Measurements from ENCODE around the gene DHRS13. TPM values are rescaled to one million over a fixed set of nuclear protein-coding genes. Genes with fewer than 3 reads are reported as not detected.

The DHRS13 gene
- total RNA-seq, 2 experiments from 2014 or later = 23.1 to 25.9 TPM

DNA sequence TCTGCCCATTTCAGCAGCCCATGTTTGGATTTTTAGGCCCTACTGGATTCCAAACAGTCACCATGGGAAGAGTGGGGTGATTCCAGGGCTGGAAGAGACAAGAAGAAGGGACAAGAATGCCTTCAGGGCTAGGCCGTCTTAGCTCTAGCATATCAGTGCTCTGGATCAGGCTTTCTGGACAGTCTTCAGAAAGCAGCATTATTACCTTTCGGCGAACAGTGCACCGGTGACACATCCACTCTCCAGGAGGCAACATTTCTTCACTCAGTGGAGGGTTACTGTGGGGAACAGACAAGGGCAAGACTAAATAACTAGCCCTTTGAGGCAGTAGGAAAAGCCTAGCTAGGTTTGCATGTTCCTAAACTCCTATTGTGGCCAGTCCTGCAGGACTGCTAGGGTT is 23.9 kb upstream of the DHRS13 start:
- ATAC-seq (no peak), DNase-seq (no peak)
- peaks cover 71% of the 10 kb centered on the region for H3K36me3 Mint-ChIP-seq
- H3K27me3 Mint-ChIP-seq = no peaks in the 10 kb centered on the region
- H3K4me1 Mint-ChIP-seq = peaks cover 53% of the 10 kb centered on the region
- no peak overlapping the region for H3K4me3 Mint-ChIP-seq
- CTCF ChIA-PET = interaction anchor here (0.7 to 3.7 kb wide), 10 partner anchors 11 to 216 kb away, joined by 3 to 34 read pairs (median 6); partner anchors contain the start of genes PHF12 and TLCD1
- H3K9me3 Mint-ChIP-seq (ENCODE audit: low read depth) = peaks cover 10% of the 10 kb centered on the region
- peak overlapping the region; percentile 77 for H3K27ac Mint-ChIP-seq

DNA sequence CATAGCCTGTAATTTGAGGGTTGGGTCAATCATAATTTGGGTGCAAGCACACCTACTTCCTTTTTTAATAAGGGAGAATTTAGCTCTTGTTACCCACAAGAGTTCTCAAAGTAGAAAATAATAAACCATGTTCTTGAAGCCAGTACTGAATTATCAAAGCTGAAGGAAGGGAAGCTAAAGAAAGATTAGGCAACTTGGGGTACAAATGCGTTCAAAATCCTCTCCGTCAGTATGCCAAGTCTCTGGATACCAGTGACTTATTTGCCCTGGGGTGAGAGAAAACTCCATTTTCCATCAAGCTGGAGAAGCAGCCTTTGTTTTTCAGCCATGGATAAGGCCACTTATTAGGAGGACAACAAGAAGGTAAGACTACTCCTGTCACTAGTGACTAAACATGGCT is 23.5 kb upstream of the DHRS13 start:
- H3K27ac Mint-ChIP-seq = peak overlapping the region; percentile 77
- CTCF ChIA-PET = interaction anchor here (1.0 to 3.7 kb wide), 10 partner anchors 11 to 215 kb away, joined by 3 to 34 read pairs (median 6); partner anchors contain the start of genes PHF12 and TLCD1
- no peak for DNase-seq
- H3K27me3 Mint-ChIP-seq = no peaks in the 10 kb centered on the region
- peaks cover 74% of the 10 kb centered on the region for H3K36me3 Mint-ChIP-seq
- ATAC-seq = no peak
- peak overlapping the region; percentile 38 for H3K4me3 Mint-ChIP-seq
- H3K4me1 Mint-ChIP-seq = peaks cover 54% of the 10 kb centered on the region
- H3K9me3 Mint-ChIP-seq (ENCODE audit: low read depth) = peaks cover 10% of the 10 kb centered on the region

DNA sequence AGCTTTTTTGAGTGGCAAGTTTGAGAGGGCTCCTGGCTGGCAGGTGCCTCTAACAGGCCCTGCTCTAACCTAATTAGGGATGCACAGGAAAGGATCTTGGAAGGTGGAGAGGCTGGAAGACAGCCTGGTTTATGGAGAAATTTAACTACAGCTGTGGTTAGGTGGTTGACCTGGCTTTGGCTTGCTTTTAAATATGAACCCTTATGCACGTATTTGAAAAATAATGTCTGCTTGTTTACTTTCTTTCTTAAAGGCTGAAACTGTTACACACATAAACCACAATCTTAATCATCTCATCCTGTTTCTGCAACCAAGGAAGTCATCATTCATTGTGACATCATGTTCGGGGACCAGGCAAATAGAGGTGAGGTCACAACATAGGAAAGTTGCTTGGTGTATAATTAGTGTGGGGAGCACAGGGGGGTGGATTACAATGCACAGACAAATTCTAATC is 23.1 kb upstream of the DHRS13 start:
- peak overlapping the region; percentile 77 for H3K27ac Mint-ChIP-seq
- DNase-seq (peak; percentile 73), ATAC-seq (peak; percentile 93)
- H3K36me3 Mint-ChIP-seq = peaks cover 74% of the 10 kb centered on the region
- CTCF ChIA-PET = interaction anchor here (1.0 to 3.7 kb wide), 11 partner anchors 9 to 215 kb away, joined by 3 to 34 read pairs (median 5); partner anchors contain the start of genes PHF12 and TLCD1
- H3K4me1 Mint-ChIP-seq = peaks cover 55% of the 10 kb centered on the region
- H3K9me3 Mint-ChIP-seq (ENCODE audit: low read depth) = peaks cover 10% of the 10 kb centered on the region
- H3K4me3 Mint-ChIP-seq = peak overlapping the region; percentile 38
- no peaks in the 10 kb centered on the region for H3K27me3 Mint-ChIP-seq

DNA sequence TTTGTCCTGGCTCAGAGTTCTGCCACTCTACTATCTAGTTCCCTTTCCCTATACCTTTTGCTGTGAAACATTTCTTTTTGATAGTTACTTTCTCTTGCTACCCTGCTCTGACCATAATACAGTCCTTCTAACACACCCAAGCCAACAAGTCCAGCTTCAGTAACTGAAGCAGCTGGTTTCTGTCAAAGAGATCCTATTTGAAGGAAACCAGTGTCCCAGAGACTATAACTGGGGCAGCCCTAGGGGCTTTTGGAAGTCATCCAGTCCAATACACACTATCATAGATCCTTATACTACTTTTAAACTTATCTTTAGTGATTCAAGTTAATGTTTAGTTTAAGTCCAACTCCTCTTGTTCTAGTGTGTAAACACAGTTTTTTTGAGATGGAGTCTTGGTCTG is 17.3 kb upstream of the DHRS13 start:
- Mint-ChIP-seq H3K4me3 (no peak overlapping the region), H3K27me3 (no peaks in the 10 kb centered on the region), H3K27ac (no peak overlapping the region), H3K9me3 (ENCODE audit: low read depth) (no peaks in the 10 kb centered on the region), H3K36me3 (peaks cover 66% of the 10 kb centered on the region), H3K4me1 (peaks cover 21% of the 10 kb centered on the region)
- CTCF ChIA-PET = interaction anchor here (1.3 to 1.4 kb wide), 2 partner anchors 14 to 197 kb away, joined by 3 read pairs; no protein-coding TSS in a partner anchor
- ATAC-seq (no peak), DNase-seq (no peak)

DNA sequence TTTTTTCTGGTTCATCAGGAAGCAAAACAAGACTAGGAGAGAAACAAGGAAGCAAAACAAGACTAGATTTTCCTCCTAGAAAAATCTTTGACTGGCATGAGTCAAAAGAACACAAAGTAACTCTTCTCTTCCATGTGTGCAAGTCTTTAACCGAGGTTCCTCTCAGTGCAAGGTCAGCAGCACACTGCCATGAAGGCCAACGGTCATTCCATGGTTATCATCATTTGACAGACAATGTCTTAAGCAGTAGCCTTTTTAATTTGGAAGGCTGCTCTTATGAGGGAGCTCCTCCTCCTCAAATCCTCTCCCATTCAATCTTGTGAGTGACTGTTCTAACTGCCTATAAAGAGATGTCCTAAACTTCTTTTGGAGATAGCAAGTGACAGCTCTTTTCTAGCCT is 15.4 kb upstream of the DHRS13 start:
- H3K27me3 Mint-ChIP-seq = no peaks in the 10 kb centered on the region
- DNase-seq = no peak
- peaks cover 66% of the 10 kb centered on the region for H3K36me3 Mint-ChIP-seq
- H3K4me1 Mint-ChIP-seq = peaks cover 13% of the 10 kb centered on the region
- H3K27ac Mint-ChIP-seq = peak overlapping the region; percentile 27
- ATAC-seq = no peak
- H3K9me3 Mint-ChIP-seq (ENCODE audit: low read depth) = no peaks in the 10 kb centered on the region
- no peak overlapping the region for H3K4me3 Mint-ChIP-seq
- CTCF ChIA-PET = interaction anchor here (0.7 to 4.0 kb wide), 8 partner anchors 9 to 191 kb away, joined by 3 to 18 read pairs (median 4); partner anchors contain the start of genes DHRS13 and FAM222B

DNA sequence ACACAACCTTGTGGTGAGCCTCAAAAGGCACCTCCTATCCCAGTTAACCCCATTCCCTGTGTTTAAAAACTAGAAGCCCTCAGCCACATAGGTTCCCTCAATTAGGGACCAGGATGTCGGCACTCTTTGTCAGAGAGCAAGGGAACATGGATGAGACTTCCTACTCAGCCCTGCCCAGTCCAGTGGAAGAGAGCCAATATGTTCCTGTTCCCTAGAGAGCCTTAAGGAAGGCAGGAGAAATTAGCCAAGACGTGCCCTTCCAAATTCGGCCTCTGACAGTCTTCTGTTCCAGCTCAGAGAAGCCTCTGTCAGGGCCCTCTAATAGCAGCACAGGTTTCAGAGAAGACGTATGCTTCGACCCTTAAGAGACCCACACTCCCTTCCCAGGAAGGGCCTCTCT is 14.6 kb upstream of the DHRS13 start:
- no peaks in the 10 kb centered on the region for H3K27me3 Mint-ChIP-seq
- H3K4me3 Mint-ChIP-seq = no peak overlapping the region
- H3K4me1 Mint-ChIP-seq = peaks cover 8% of the 10 kb centered on the region
- no peaks in the 10 kb centered on the region for H3K9me3 Mint-ChIP-seq (ENCODE audit: low read depth)
- no peak overlapping the region for H3K27ac Mint-ChIP-seq
- ATAC-seq = no peak
- CTCF ChIA-PET = interaction anchor here (1.5 to 4.0 kb wide), 5 partner anchors 10 to 154 kb away, joined by 3 to 18 read pairs (median 7); partner anchors contain the start of gene DHRS13
- peaks cover 65% of the 10 kb centered on the region for H3K36me3 Mint-ChIP-seq
- DNase-seq = no peak

DNA sequence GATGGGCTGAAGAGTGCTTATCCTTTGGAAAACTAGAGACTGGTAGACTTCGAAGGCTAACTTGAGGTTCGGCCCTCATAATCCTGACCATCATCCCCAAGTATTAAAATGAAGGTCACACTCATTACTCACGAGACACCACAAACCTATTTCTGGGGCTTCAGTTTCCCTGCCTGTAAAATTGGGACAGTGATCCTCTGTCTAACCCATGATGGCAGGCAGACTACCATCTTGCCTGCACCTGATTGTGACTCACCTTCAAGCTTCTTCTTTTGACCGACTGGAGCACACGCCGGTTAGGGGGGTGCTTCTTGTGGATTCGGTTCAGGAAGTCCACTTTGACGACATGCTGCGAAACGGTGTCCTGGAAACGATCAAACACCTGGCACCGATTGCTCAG is 14.2 kb upstream of the DHRS13 start:
- Mint-ChIP-seq H3K4me3 (no peak overlapping the region), H3K4me1 (peaks cover 8% of the 10 kb centered on the region), H3K36me3 (peaks cover 67% of the 10 kb centered on the region), H3K27me3 (no peaks in the 10 kb centered on the region), H3K27ac (peak overlapping the region; percentile 52), H3K9me3 (ENCODE audit: low read depth) (no peaks in the 10 kb centered on the region)
- CTCF ChIA-PET = interaction anchor here (0.7 to 4.0 kb wide), 12 partner anchors 9 to 190 kb away, joined by 3 to 18 read pairs (median 4); partner anchors contain the start of genes DHRS13, FAM222B and TLCD1
- ATAC-seq (no peak), DNase-seq (no peak)

DNA sequence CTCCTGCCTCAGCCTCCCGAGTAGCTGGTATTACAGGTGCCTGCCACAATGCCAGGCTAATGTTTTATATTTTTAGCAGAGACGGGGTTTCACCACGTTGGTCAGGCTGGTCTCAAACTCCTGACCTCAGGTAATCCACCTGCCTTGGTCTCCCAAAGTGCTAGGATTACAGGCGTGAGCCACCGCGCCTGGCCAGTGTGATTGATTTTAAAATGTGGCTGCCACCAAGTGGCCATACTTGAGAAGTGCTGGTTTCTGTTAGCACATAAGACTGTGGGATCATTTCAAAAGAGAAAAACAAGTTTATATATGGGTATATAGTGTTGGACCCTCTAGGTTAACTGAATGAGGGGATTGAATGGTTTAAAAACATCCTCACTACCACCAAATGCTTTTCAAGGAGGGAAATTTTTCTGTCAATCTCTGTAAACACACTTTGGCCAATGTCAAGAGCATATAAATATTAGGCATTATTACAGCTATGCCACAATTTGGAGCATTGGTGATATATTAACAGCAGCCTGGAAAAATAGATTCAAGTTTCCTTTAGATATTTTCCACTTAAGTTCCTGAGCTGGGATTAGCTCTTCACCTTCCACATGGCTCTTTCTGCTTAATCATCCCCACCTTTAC is 13.5 kb upstream of the DHRS13 start:
- ATAC-seq = peak; percentile 65

DNA sequence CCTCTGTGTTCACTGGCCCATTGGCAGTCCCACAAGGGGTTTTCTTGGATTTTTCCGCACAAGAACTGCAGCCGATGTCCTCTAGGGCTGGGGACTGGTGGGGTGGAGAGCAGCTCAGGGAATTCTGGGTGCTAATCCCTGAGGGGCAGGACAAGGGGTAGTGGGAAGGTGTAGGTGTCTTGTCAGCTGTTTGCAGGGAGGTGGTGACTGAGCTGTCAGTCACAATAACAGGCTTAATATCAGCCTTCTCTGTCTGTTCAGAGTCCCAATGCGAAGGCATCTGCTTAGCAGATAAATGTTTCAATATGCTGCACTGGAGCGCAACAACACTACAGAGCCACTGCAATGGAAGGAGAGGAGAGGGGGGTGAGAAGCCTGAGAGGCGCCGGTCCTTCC is 10.1 kb upstream of the DHRS13 start:
- H3K27ac Mint-ChIP-seq = peak overlapping the region; percentile 2
- ATAC-seq (no peak), DNase-seq (no peak)
- CTCF ChIA-PET = interaction anchor here (1.1 to 2.4 kb wide), 7 partner anchors 13 to 186 kb away, joined by 3 to 7 read pairs (median 3); no protein-coding TSS in a partner anchor
- H3K4me3 Mint-ChIP-seq = no peak overlapping the region
- H3K9me3 Mint-ChIP-seq (ENCODE audit: low read depth) = no peaks in the 10 kb centered on the region
- no peaks in the 10 kb centered on the region for H3K27me3 Mint-ChIP-seq
- peaks cover 6% of the 10 kb centered on the region for H3K4me1 Mint-ChIP-seq
- peaks cover 68% of the 10 kb centered on the region for H3K36me3 Mint-ChIP-seq

More for the DNA sequence above, 13.5 kb upstream of the DHRS13 start:
- Mint-ChIP-seq H3K27me3 (no peaks in the 10 kb centered on the region), H3K27ac (peak overlapping the region; percentile 52), H3K36me3 (peaks cover 62% of the 10 kb centered on the region), H3K9me3 (ENCODE audit: low read depth) (no peaks in the 10 kb centered on the region), H3K4me1 (peaks cover 8% of the 10 kb centered on the region), H3K4me3 (no peak overlapping the region)
- peak; percentile 64 for DNase-seq
- CTCF ChIA-PET = interaction anchor here (0.7 to 4.0 kb wide), 14 partner anchors 9 to 189 kb away, joined by 3 to 18 read pairs (median 4); partner anchors contain the start of genes DHRS13, FAM222B and TLCD1

DNA sequence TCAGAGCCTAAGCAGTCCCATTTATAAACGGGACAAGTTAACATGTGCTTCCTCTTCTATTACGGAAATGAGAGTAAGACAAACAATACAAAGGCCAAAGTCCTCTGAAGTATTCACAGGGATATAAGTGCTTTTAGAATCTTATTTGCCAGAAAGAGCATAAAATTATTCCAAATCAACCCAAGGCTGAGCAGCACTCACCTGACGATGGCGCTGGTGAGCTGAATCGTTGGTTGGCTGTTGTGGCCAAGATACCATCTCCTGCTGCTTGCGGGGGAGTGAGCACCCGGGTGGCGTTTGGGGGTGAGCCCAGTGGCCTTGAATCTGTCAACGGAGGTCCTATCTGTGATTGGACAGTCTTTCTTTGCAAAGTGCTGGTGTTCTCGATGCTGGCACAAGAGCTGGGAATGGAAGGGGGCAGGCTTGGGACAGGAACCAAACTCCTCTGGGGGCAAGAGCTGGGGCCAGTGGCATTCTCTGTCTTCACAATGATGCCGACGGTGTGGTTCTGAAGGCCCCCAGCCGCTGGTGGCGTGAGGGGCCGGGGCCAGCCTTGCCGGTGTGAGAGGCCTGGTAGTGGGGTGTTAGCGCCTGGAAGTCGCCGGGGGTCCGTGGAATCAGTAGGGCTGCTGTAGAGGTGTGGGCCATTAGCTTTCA is 9.5 kb upstream of the DHRS13 start:
- Mint-ChIP-seq H3K4me3 (no peak overlapping the region), H3K27me3 (no peaks in the 10 kb centered on the region), H3K36me3 (peaks cover 67% of the 10 kb centered on the region), H3K4me1 (peaks cover 6% of the 10 kb centered on the region), H3K27ac (peak overlapping the region; percentile 2), H3K9me3 (ENCODE audit: low read depth) (no peaks in the 10 kb centered on the region)
- DNase-seq (no peak), ATAC-seq (no peak)
- CTCF ChIA-PET = interaction anchor here (1.1 to 2.4 kb wide), 7 partner anchors 13 to 185 kb away, joined by 3 to 7 read pairs (median 3); no protein-coding TSS in a partner anchor

DNA sequence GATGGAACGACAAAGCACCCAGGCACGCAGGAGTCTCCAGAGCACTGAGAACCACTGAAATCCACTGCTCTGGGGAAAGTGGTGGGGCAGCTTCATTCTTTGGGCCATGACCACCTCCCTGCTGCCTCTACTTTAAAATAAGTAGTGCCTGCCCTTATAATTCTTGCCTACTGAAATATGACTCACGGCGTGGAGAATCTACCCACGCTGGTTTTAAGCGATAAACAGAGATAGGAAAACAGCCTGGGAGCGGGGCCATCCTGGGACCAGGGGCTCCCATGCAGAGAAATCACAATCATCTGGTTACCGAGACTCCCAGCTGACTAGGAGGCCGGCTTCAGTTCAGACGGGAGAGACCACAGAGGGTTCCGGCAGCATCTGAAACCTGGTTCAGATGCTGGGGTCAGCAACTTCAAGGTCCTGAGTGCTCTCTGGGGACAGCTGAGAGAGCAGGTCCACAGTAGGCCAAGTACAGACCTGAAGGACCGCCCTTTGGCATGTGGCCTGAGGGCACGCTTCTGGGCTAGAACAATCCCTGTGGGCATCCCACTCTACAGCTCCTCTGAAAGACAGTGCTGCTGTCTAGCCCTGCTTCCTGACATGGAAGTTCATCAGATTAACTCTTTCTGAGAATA is 8.6 kb upstream of the DHRS13 start:
- DNase-seq (no peak), ATAC-seq (no peak)
- H3K27me3 Mint-ChIP-seq = no peaks in the 10 kb centered on the region
- peaks cover 6% of the 10 kb centered on the region for H3K4me1 Mint-ChIP-seq
- CTCF ChIA-PET = interaction anchor here (0.8 to 4.8 kb wide), 5 partner anchors 14 to 184 kb away, joined by 3 to 20 read pairs (median 6); partner anchors contain the start of genes FLOT2 and TLCD1
- no peaks in the 10 kb centered on the region for H3K9me3 Mint-ChIP-seq (ENCODE audit: low read depth)
- peaks cover 61% of the 10 kb centered on the region for H3K36me3 Mint-ChIP-seq
- no peak overlapping the region for H3K27ac Mint-ChIP-seq
- no peak overlapping the region for H3K4me3 Mint-ChIP-seq

DNA sequence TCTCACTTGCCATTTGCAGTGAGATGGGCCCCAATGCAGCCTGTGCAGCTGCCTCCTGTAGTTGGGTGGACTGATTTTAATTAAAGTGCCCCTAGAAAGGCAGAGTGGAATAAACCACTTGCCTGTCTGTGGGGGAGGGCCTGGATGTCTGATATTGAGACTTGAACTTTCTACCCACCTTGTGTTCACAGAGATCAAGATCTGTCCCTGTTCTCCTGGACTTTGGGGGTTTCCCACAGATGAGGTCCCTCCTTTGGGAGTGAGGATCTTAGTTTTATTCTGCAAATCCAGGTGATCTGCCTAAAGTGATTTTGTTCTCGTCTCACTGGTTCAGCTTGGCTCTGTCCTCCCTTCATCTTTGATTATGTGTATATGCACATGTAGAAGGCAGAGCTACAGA is 7.7 kb upstream of the DHRS13 start:
- no peaks in the 10 kb centered on the region for H3K27me3 Mint-ChIP-seq
- no peak overlapping the region for H3K27ac Mint-ChIP-seq
- peaks cover 53% of the 10 kb centered on the region for H3K36me3 Mint-ChIP-seq
- CTCF ChIA-PET = interaction anchor here (0.8 to 4.8 kb wide), 7 partner anchors 13 to 183 kb away, joined by 3 to 20 read pairs (median 5); partner anchors contain the start of genes FAM222B, FLOT2 and TLCD1
- DNase-seq (no peak), ATAC-seq (no peak)
- H3K4me3 Mint-ChIP-seq = no peak overlapping the region
- peaks cover 6% of the 10 kb centered on the region for H3K4me1 Mint-ChIP-seq
- no peaks in the 10 kb centered on the region for H3K9me3 Mint-ChIP-seq (ENCODE audit: low read depth)

Data from activated CD8-positive, alpha-beta memory T cell treated with anti-CD3 and anti-CD28 coated beads, Interleukin-2, amount 10 ng/mL, durations not matched to agents 7 days and 5 days (primary cell).